ENCODE measurements around the gene DNAH2.

DNA sequence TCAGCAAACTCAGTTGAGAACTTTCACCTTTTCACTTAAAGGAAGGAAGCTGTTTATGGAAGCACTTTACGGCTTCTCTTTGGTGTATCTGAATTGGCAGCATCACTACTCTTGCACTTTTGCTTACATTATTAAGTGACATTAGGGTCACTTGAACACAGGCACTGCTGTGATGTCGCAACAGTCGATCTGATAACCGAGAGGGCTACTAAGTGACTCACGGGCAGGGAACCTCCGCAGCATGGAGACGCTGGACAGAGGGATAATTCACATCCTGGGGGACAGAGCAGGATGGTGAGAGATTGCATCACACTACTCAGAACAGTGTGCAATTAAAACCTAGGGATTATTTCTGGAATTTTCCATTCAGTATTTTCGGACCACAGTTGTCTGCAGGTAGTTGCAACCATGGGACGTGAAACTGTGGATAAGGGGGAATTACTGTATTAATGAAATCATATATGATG is 56.5 kb downstream of the DNAH2 start:
- no peak for TF ChIP-seq ZBTB21 (tag by site-specific recombination; IDR thresholded peaks at IDR 0.05)
- TF ChIP-seq, protein P1, sequence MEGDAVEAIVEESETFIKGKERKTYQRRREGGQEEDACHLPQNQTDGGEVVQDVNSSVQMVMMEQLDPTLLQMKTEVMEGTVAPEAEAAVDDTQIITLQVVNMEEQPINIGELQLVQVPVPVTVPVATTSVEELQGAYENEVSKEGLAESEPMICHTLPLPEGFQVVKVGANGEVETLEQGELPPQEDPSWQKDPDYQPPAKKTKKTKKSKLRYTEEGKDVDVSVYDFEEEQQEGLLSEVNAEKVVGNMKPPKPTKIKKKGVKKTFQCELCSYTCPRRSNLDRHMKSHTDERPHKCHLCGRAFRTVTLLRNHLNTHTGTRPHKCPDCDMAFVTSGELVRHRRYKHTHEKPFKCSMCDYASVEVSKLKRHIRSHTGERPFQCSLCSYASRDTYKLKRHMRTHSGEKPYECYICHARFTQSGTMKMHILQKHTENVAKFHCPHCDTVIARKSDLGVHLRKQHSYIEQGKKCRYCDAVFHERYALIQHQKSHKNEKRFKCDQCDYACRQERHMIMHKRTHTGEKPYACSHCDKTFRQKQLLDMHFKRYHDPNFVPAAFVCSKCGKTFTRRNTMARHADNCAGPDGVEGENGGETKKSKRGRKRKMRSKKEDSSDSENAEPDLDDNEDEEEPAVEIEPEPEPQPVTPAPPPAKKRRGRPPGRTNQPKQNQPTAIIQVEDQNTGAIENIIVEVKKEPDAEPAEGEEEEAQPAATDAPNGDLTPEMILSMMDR (tag by site-specific recombination; IDR thresholded peaks at IDR 0.05): no peak
- TF ChIP-seq, protein P2, sequence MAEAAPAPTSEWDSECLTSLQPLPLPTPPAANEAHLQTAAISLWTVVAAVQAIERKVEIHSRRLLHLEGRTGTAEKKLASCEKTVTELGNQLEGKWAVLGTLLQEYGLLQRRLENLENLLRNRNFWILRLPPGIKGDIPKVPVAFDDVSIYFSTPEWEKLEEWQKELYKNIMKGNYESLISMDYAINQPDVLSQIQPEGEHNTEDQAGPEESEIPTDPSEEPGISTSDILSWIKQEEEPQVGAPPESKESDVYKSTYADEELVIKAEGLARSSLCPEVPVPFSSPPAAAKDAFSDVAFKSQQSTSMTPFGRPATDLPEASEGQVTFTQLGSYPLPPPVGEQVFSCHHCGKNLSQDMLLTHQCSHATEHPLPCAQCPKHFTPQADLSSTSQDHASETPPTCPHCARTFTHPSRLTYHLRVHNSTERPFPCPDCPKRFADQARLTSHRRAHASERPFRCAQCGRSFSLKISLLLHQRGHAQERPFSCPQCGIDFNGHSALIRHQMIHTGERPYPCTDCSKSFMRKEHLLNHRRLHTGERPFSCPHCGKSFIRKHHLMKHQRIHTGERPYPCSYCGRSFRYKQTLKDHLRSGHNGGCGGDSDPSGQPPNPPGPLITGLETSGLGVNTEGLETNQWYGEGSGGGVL (tag by site-specific recombination; IDR thresholded peaks at IDR 0.05): no peak
- no peak for TF ChIP-seq ZNF529 (tag by site-specific recombination; IDR thresholded peaks at IDR 0.05; ENCODE audit: insufficient replicate concordance)
- TF ChIP-seq ZNF10 (tag by site-specific recombination; IDR thresholded peaks at IDR 0.05): no peak
- TF ChIP-seq ZNF571 (tag by site-specific recombination; IDR thresholded peaks at IDR 0.05): no peak
- TF ChIP-seq, protein P3, sequence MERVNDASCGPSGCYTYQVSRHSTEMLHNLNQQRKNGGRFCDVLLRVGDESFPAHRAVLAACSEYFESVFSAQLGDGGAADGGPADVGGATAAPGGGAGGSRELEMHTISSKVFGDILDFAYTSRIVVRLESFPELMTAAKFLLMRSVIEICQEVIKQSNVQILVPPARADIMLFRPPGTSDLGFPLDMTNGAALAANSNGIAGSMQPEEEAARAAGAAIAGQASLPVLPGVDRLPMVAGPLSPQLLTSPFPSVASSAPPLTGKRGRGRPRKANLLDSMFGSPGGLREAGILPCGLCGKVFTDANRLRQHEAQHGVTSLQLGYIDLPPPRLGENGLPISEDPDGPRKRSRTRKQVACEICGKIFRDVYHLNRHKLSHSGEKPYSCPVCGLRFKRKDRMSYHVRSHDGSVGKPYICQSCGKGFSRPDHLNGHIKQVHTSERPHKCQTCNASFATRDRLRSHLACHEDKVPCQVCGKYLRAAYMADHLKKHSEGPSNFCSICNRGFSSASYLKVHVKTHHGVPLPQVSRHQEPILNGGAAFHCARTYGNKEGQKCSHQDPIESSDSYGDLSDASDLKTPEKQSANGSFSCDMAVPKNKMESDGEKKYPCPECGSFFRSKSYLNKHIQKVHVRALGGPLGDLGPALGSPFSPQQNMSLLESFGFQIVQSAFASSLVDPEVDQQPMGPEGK (tag by site-specific recombination; IDR thresholded peaks at IDR 0.05): no peak
- no peak for TF ChIP-seq ZNF274 (IDR thresholded peaks at IDR 0.05; ENCODE audit: low read length)
- TF ChIP-seq ZNF274 (tag by site-specific recombination; IDR thresholded peaks at IDR 0.05; ENCODE audit: borderline replicate concordance): no peak
- no peak for TF ChIP-seq ZNF416 (tag by site-specific recombination; IDR thresholded peaks at IDR 0.05)
- TF ChIP-seq, protein P4, sequence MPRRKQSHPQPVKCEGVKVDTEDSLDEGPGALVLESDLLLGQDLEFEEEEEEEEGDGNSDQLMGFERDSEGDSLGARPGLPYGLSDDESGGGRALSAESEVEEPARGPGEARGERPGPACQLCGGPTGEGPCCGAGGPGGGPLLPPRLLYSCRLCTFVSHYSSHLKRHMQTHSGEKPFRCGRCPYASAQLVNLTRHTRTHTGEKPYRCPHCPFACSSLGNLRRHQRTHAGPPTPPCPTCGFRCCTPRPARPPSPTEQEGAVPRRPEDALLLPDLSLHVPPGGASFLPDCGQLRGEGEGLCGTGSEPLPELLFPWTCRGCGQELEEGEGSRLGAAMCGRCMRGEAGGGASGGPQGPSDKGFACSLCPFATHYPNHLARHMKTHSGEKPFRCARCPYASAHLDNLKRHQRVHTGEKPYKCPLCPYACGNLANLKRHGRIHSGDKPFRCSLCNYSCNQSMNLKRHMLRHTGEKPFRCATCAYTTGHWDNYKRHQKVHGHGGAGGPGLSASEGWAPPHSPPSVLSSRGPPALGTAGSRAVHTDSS (tag by site-specific recombination; IDR thresholded peaks at IDR 0.05): no peak
- TF ChIP-seq, protein P5, sequence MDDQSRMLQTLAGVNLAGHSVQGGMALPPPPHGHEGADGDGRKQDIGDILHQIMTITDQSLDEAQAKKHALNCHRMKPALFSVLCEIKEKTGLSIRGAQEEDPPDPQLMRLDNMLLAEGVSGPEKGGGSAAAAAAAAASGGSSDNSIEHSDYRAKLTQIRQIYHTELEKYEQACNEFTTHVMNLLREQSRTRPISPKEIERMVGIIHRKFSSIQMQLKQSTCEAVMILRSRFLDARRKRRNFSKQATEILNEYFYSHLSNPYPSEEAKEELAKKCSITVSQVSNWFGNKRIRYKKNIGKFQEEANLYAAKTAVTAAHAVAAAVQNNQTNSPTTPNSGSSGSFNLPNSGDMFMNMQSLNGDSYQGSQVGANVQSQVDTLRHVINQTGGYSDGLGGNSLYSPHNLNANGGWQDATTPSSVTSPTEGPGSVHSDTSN (CRISPR knock-in tag; IDR thresholded peaks at IDR 0.05): no peak
- no peak for TF ChIP-seq ZNF302 (tag by site-specific recombination; IDR thresholded peaks at IDR 0.05; ENCODE audit: low read depth)
- TF ChIP-seq ZBTB1 (tag by site-specific recombination; IDR thresholded peaks at IDR 0.05): no peak
- no peak for TF ChIP-seq GFI1B (tag by site-specific recombination; IDR thresholded peaks at IDR 0.05)

All from HEK293 (cell line).